Trophoblast cell (in vitro differentiated cells and primary cell): ENCODE data around the gene HLCS.

Experiments
- DNase-seq, 2 donors: peaks; one replicate each; pipeline ENCODE4 v3.0.0-alpha.2; 2016
- H2AFZ ChIP-seq: 2 replicates; pipeline ENCODE4 v1.6.1; 2013; ENCODE audit warnings: low read length, moderate library complexity, mild to moderate bottlenecking; ENCODE audit not compliant: insufficient read depth, poor library complexity
- H2AK5ac ChIP-seq: 2 replicates; pipeline ENCODE4 v1.6.1; 2013; ENCODE audit warnings: mild to moderate bottlenecking, low read length
- H2BK120ac ChIP-seq: 2 replicates; pipeline ENCODE4 v1.6.1; 2013; ENCODE audit warnings: low read length, mild to moderate bottlenecking, moderate library complexity; ENCODE audit not compliant: insufficient read depth, poor library complexity
- H2BK12ac ChIP-seq: 2 replicates; pipeline ENCODE4 v1.6.1; 2013; ENCODE audit warnings: mild to moderate bottlenecking, low read length, moderate library complexity
- H2BK5ac ChIP-seq: 2 replicates; pipeline ENCODE4 v1.6.1; 2013; ENCODE audit warnings: low read length, low read depth, moderate library complexity, mild to moderate bottlenecking; ENCODE audit not compliant: poor library complexity
- H3K14ac ChIP-seq: 2 replicates; pipeline ENCODE4 v1.6.1; 2013; ENCODE audit warnings: mild to moderate bottlenecking, low read length
- H3K18ac ChIP-seq: 2 replicates; pipeline ENCODE4 v1.6.1; 2013; ENCODE audit warnings: mild to moderate bottlenecking, low read length
- H3K23ac ChIP-seq: 2 replicates; pipeline ENCODE4 v1.6.1; 2013; ENCODE audit warnings: low read length
- H3K27ac ChIP-seq: 2 replicates; pipeline ENCODE4 v1.5.1; 2013; ENCODE audit warnings: low read depth, mild to moderate bottlenecking, inconsistent platforms, low read length, moderate library complexity
- H3K27me3 ChIP-seq: 2 replicates; pipeline ENCODE4 v1.6.1; 2013; ENCODE audit warnings: inconsistent platforms, mild to moderate bottlenecking, low read length, moderate library complexity; ENCODE audit not compliant: insufficient read depth
- H3K36me3 ChIP-seq, 2 experiments: 1 replicate in 1 of 2; 2 replicates in 1 of 2; pipeline ENCODE4 v1.6.1; 2013; ENCODE audit warnings: low read length in 2 of 2, mild to moderate bottlenecking in 2 of 2, moderate library complexity in 1 of 2; ENCODE audit not compliant: insufficient read depth in 2 of 2, control insufficient read depth in 1 of 2
- H3K4ac ChIP-seq: 2 replicates; pipeline ENCODE4 v1.6.1; 2013; ENCODE audit warnings: low read depth, mild to moderate bottlenecking, low read length, moderate library complexity
- H3K4me1 ChIP-seq, 2 experiments: 1 replicate in 1 of 2; 2 replicates in 1 of 2; pipeline ENCODE4 v1.6.1; 2013; ENCODE audit warnings: low read length in 2 of 2, mild to moderate bottlenecking in 2 of 2, moderate library complexity in 1 of 2; ENCODE audit not compliant: insufficient read depth in 2 of 2, control insufficient read depth in 1 of 2
- H3K4me2 ChIP-seq: 2 replicates; pipeline ENCODE4 v1.6.1; 2013; ENCODE audit warnings: inconsistent platforms, mild to moderate bottlenecking, low read length, moderate library complexity
- H3K4me3 ChIP-seq: 2 replicates; pipeline ENCODE4 v1.5.1; 2013; ENCODE audit warnings: mild to moderate bottlenecking, low read depth, low read length, inconsistent platforms
- H3K79me1 ChIP-seq: one replicate; pipeline ENCODE4 v1.6.1; 2013; ENCODE audit warnings: low read length
- H3K79me2 ChIP-seq: 2 replicates; pipeline ENCODE4 v1.6.1; 2013; ENCODE audit warnings: low read length, mild to moderate bottlenecking; ENCODE audit not compliant: control insufficient read depth, insufficient read depth, poor library complexity
- H3K9ac ChIP-seq: 2 replicates; pipeline ENCODE4 v1.6.1; 2013; ENCODE audit warnings: mild to moderate bottlenecking, low read length
- H3K9me3 ChIP-seq: 2 replicates; pipeline ENCODE4 v1.6.1; 2013; ENCODE audit warnings: low read depth, mild to moderate bottlenecking, control low read depth, inconsistent platforms, low read length; ENCODE audit not compliant: insufficient read depth
- H4K12ac ChIP-seq: 2 replicates; pipeline ENCODE4 v1.6.1; 2013; ENCODE audit warnings: low read depth, mild to moderate bottlenecking, low read length, moderate library complexity
- H4K8ac ChIP-seq: 2 replicates; pipeline ENCODE4 v1.6.1; 2013; ENCODE audit warnings: low read depth, mild to moderate bottlenecking, low read length, moderate library complexity
- H4K91ac ChIP-seq: one replicate; pipeline ENCODE4 v1.6.1; 2013; ENCODE audit warnings: low read depth, mild to moderate bottlenecking, low read length, moderate library complexity
- WGBS: extraction: QIAGEN DNeasy Blood & Tissue Kit; methylation state at CpG from one replicate; pipeline ENCODE4 v1.1.7; 2013; ENCODE audit warnings: missing lambda C conversion rate; ENCODE audit not compliant: insufficient read length, insufficient coverage; ENCODE audit errors: extremely low coverage; 5-methylcytosine and 5-hydroxymethylcytosine counted together

HLCS gene

DNA sequence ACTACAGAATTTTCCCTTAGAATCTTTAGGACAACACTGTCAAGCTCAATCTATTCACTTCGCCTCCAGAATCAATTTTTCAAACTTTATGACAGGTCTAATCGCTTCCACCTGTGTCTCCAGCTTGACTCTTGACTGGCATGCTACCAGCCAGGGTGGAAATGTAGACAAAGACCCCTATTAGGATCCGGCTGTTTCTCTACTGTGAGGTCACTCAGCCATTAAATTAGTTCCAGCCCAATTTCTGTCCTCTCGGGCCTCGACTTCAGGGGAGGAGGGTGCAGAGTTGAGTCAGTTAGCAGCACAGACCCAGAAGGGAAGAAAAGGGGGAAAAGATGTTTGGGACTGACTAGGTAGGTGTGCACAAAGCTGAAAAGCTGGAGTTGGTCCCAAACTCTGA lies 78.5 kb downstream of the HLCS start:
- Histone ChIP-seq H3K4me1 (no peaks in the 10 kb centered on the region), H3K23ac (no peak overlapping the region), H3K4me2 (no peak overlapping the region), H4K12ac (no peak overlapping the region), H3K14ac (no peak overlapping the region), H3K79me1 (no peaks in the 10 kb centered on the region), H3K9me3 (peaks cover 4% of the 10 kb centered on the region), H3K9ac (no peak overlapping the region), H3K18ac (no peak overlapping the region), H3K4ac (no peak overlapping the region), H3K4me3 (no peak overlapping the region), H3K36me3 (no peaks in the 10 kb centered on the region), H2AK5ac (no peak overlapping the region), H4K91ac (no peak overlapping the region), H3K79me2 (no peaks in the 10 kb centered on the region), H2BK5ac (no peak overlapping the region), H3K27me3 (no peaks in the 10 kb centered on the region), H2BK12ac (no peak overlapping the region), H2AFZ (no peak overlapping the region), H4K8ac (no peak overlapping the region), H3K27ac (no peak overlapping the region), H2BK120ac (no peak overlapping the region)
- no CpG with 5 or more reads among the region's 5 CpGs for WGBS
- DNase-seq: no peak

DNA sequence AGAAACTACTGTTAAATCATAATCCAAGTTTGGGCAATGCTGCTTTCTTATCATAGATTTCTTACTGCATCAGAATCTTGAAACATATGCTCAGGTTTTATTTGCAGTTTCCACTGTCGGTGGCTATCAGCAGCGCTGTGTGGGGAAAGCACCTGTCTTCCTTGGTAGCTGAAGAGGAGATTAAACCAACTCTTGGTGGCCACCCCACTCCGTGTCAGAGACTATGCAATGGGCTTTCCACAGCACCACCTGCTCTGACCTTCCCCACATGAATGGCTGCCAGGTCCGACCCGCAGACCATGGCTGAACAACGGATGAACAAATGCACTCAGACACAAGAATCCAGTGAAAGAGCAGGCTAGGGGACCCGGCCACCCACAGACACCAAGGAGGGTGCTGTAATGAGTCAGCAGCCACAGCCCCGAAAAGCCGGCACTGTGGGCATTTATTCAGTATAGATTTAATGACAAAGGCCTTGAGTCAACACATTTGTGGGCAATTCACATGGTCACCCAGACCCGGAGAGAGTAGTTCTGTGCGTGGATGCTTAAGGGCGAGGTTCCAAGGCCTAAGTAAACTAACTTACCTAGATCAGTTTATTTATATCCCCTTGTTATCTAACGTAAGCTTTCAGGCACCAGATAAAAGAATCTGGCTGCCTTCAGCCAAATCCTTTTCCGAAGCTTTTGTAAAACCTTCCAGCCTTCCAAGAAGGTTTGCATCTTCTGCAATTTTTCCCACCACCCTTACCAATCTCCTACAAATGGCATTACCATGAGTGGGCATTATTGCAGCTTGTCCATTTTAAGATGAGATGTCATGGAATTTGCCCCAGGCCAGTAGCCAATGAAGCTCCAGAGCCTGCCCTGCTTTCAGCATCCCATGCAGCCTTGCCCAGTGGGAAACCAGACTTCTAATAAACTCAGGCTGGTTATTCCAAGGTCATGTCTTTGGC lies 82.7 kb downstream of the HLCS start:
- Histone ChIP-seq H3K4me2 (no peak overlapping the region), H3K27me3 (no peaks in the 10 kb centered on the region), H3K9ac (no peak overlapping the region), H2BK120ac (no peak overlapping the region), H3K27ac (no peak overlapping the region), H3K36me3 (no peaks in the 10 kb centered on the region), H3K14ac (no peak overlapping the region), H3K4me3 (no peak overlapping the region), H4K91ac (no peak overlapping the region), H2AK5ac (no peak overlapping the region), H3K79me1 (no peaks in the 10 kb centered on the region), H2AFZ (no peak overlapping the region), H3K23ac (no peak overlapping the region), H3K4ac (no peak overlapping the region), H3K18ac (no peak overlapping the region), H2BK5ac (no peak overlapping the region), H2BK12ac (no peak overlapping the region), H3K9me3 (peaks cover 5% of the 10 kb centered on the region), H4K8ac (no peak overlapping the region), H3K4me1 (no peaks in the 10 kb centered on the region), H3K79me2 (no peaks in the 10 kb centered on the region), H4K12ac (no peak overlapping the region)
- no CpG with 5 or more reads among the region's 14 CpGs for WGBS
- peak in 1 of 2 donors; percentile 22 for DNase-seq

DNA sequence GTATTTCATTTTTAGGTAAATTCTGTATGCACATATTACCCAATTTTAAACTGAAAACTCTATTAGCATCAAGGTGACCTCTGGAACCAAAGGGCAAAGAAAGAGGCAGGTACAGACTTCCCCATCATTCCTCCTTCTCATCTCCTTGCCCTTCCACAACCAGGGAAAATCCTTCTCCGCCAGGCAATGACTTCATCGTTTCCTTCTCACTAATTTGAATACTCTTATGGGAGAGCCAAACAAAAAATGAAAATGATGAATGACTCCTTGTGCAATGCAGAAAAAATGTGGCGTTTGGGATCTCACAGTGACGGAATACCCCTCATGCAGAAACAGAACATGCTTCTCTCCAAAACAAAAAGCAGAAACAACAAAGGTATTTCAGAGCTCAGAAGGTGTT lies 83.7 kb downstream of the HLCS start:
- no peaks in the 10 kb centered on the region for H3K79me1 ChIP-seq
- H3K4me3 ChIP-seq: no peak overlapping the region
- H4K91ac ChIP-seq: no peak overlapping the region
- H2BK120ac ChIP-seq: no peak overlapping the region
- no peak overlapping the region for H2BK12ac ChIP-seq
- H3K4me1 ChIP-seq: no peaks in the 10 kb centered on the region
- H4K8ac ChIP-seq: no peak overlapping the region
- no peak overlapping the region for H2BK5ac ChIP-seq
- no CpG with 5 or more reads among the region's 4 CpGs for WGBS
- H3K9ac ChIP-seq: no peak overlapping the region
- no peak overlapping the region for H3K4ac ChIP-seq
- H3K23ac ChIP-seq: no peak overlapping the region
- no peaks in the 10 kb centered on the region for H3K36me3 ChIP-seq
- no peak overlapping the region for H3K27ac ChIP-seq
- H4K12ac ChIP-seq: no peak overlapping the region
- peak in 1 of 2 donors; percentile 35 for DNase-seq
- no peak overlapping the region for H2AK5ac ChIP-seq
- no peaks in the 10 kb centered on the region for H3K27me3 ChIP-seq
- no peaks in the 10 kb centered on the region for H3K79me2 ChIP-seq
- no peak overlapping the region for H3K14ac ChIP-seq
- H2AFZ ChIP-seq: no peak overlapping the region
- peaks cover 5% of the 10 kb centered on the region for H3K9me3 ChIP-seq
- no peak overlapping the region for H3K18ac ChIP-seq
- no peak overlapping the region for H3K4me2 ChIP-seq

DNA sequence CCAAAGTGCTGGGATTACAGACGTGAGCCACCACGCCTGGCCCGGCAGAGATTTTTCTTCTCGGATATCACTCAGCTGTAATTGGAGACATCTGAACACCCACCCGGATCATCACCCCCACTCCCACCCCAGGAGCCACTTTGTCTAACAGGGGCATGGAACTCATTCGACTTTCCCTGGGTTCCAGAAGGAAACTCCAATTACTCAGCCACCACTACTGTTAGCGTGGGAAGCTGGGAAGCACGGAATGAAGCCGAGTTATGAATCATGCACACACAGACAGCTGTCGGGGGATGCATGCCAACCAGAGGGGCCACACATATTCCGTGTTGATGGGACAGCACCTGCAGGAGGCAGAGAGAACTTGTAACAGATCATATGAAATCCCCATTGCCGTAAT lies 85.2 kb downstream of the HLCS start:
- H2AFZ ChIP-seq: no peak overlapping the region
- H4K91ac ChIP-seq: no peak overlapping the region
- H2BK120ac ChIP-seq: no peak overlapping the region
- H3K4me3 ChIP-seq: no peak overlapping the region
- WGBS: no CpG with 5 or more reads among the region's 12 CpGs
- no peak overlapping the region for H3K14ac ChIP-seq
- H2BK12ac ChIP-seq: no peak overlapping the region
- no peak overlapping the region for H3K4me2 ChIP-seq
- H3K9me3 ChIP-seq: peaks cover 5% of the 10 kb centered on the region
- no peak overlapping the region for H3K9ac ChIP-seq
- H3K23ac ChIP-seq: no peak overlapping the region
- H3K27me3 ChIP-seq: no peaks in the 10 kb centered on the region
- H3K4ac ChIP-seq: no peak overlapping the region
- H4K12ac ChIP-seq: no peak overlapping the region
- H2AK5ac ChIP-seq: no peak overlapping the region
- no peak overlapping the region for H2BK5ac ChIP-seq
- no peak overlapping the region for H3K27ac ChIP-seq
- H3K36me3 ChIP-seq: no peaks in the 10 kb centered on the region
- no peak overlapping the region for H4K8ac ChIP-seq
- no peaks in the 10 kb centered on the region for H3K79me2 ChIP-seq
- H3K18ac ChIP-seq: no peak overlapping the region
- DNase-seq: no peak
- no peaks in the 10 kb centered on the region for H3K79me1 ChIP-seq
- no peaks in the 10 kb centered on the region for H3K4me1 ChIP-seq
